GM04503 (cell line): ENCODE data around the gene R3HCC1L.

Experiments
- DNase-seq: peaks from one replicate; pipeline ENCODE4 v3.0.0-alpha.2; 2012; ENCODE audit warnings: low read depth

Gene R3HCC1L

GRCh38 chr10:98276311-98276710 lies 141.9 kb downstream of the R3HCC1L start:
- no peak for DNase-seq

GRCh38 chr10:98285416-98285815 lies 151.0 kb downstream of the R3HCC1L start:
- no peak for DNase-seq

- DNase-seq: no peak
These were observed 152.0 kb downstream of the R3HCC1L start for GRCh38 chr10:98286419-98286818.

DNA sequence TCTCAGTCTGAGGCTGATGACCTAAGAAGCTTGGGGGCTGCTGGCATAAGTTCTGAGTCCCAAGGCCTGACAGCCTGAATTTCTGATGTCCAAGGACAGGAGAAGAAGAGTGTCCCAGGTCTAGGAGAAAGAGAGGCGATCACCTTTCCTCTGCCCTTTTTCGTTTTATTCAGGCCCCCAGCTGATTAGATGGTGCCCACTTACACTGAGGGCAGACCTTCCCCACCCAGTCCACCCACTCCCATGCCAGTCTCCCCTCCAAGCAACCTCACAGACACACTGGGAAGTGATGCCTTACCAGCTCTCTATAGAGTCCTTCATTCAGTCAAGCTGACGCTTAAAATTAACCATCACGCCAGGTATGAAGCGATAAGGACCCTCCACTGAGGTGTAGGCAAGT lies 152.9 kb downstream of the R3HCC1L start:
- no peak for DNase-seq

- no peak for DNase-seq
These were observed 155.3 kb downstream of the R3HCC1L start for GRCh38 chr10:98289802-98290209.

- no peak for DNase-seq
These were observed 158.5 kb downstream of the R3HCC1L start for GRCh38 chr10:98292971-98293370.

- no peak for DNase-seq
These were observed 159.3 kb downstream of the R3HCC1L start for GRCh38 chr10:98293550-98294269.

DNA sequence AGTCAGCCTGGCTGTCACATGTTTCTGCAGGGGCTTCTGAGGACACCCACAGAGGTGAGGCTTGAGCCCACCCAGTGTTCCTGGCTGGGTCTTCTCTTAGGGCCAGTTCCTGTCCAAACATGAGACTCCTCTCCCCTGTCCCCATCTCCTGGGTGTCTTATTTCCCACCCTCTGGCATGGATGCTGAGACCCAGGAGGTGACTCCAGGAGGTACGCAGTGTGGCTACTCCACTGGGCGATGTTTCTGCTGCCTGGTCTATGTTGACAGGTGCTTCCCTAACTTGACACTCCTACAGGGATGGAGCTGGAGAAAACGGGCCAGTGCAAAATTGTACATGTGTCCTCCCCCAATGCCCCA lies 159.8 kb downstream of the R3HCC1L start:
- no peak for DNase-seq
